Sciatic nerve (tissue), 2 donors: ENCODE data around the gene PAK4. TPM values are rescaled to one million over a fixed set of nuclear protein-coding genes. Genes with fewer than 3 reads are reported as not detected.
"Not testable (repeated sequence)": the region's sequence is repeated elsewhere in the genome, so short reads cannot be mapped to it uniquely, and the experiment has no call there.

Experiments
- ATAC-seq: fragments of 200-7000 bp; cut with Tn5 transposase; one replicate; pipeline ENCODE4 v1.9.1; 2020; ENCODE audit warnings: mild to moderate bottlenecking, moderate library complexity
- DNase-seq: peaks from one replicate; pipeline ENCODE4 v3.0.0-alpha.2; 2020; ENCODE audit warnings: low spot score
- intact Hi-C: fragments of 100-400 bp; cut with DNase I; formaldehyde crosslinking; loops from one replicate; pipeline ENCODE4 v1.14.2; 2022
- total RNA-seq: library from RNA; stranded (reverse); fragmentation: NEBNext Ultra II Directional; extraction: Animal tissue kit (Norgen Biotek cat#: 25700); gene quantifications from one replicate; pipeline ENCODE4 v1.2.1, GENCODE V29; 2021
- donor health status: DM: no; HTN: no; CAD: no.
- donor health status: DM: no; HTN: no; CAD: no.

The PAK4 gene
- total RNA-seq, 1 donor from 2014 or later: 43.5 TPM

DNA sequence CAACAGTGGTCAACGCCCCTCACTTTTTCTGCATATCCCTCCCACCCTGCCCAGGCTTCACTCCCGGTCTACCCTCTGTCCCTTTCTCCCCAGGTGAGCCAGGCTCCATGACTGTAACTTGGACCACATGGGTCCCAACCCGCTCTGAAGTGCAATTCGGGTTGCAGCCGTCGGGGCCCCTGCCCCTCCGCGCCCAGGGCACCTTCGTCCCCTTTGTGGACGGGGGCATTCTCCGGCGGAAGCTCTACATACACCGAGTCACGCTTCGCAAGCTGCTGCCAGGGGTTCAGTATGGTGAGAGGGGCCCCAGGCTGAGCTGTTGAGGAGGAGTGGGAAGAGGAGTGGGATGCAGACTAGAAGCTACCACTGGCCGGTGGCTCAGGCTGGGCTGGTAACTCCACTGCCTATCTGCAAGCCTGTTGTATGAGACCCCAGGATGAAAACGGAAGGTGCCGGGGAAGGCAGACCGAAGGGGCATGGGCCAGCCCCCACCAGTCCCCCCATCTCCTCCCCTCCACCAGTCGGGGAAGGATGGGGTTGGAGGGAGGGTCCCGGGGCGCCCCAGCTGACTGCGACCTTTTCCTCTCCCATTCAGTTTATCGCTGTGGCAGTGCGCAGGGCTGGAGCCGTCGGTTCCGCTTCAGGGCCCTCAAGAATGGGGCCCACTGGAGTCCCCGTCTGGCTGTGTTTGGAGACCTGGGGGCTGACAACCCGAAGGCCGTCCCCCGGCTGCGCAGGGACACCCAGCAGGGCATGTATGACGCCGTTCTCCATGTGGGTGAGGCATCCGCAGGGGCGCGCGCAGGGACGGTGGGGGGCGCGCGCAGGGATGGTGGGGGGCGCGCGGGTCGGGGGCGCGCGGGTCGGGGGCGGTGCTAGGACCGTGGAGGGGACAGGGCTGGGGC is 27.0 kb upstream of the PAK4 start:
- intact Hi-C loops: no loop called here
- DNase-seq (no peak), ATAC-seq (no peak)

DNA sequence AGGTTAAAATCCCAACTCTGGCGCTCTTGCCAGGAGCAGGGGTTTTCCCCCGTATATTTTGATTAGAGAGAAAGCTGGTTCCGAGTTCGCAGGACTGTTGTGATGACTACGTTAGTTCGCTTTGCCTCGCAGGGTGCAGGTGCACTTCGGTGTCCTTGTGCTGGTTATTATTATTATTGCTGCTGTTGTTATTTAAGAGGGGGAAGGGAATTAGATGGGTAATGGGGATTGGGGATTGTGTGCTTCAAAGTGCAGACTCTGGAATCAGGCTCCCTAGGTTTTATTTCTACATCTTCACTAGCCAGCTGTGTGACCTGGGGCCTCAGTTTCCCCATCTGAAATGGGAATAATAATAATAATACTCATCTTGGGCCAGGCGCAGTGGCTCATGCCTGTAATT is 26.2 kb upstream of the PAK4 start:
- intact Hi-C loops: no loop called here
- DNase-seq: no peak
- ATAC-seq: no peak

GRCh38 chr19:39100500-39101166 is 25.0 kb upstream of the PAK4 start:
- intact Hi-C loops: no loop called here
- ATAC-seq: no peak
- DNase-seq: no peak

DNA sequence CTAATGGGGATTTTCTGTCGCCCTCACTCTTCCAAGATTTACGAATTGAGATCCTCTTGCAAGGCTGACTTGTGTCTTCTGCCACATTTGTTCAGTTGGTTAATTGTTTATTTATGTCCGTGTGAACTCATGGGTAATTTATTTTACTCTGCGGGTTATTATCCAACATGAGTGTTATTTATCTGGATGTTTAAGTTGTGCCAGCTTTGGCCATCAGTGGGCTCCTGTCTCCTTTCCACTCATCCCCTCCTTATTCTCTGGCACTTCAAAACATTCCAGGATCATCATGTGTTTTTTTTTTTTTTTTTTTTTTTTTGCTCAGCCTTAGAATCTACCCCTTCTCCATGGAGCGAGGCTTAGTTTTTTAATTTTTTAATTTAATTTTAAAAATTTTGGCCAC is 22.4 kb upstream of the PAK4 start:
- intact Hi-C loops: no loop called here
- ATAC-seq: no peak
- no peak for DNase-seq

- ATAC-seq (no peak), DNase-seq (no peak)
- intact Hi-C loops: no loop called here
Measured at GRCh38 chr19:39104186-39104596, 21.4 kb upstream of the PAK4 start.

DNA sequence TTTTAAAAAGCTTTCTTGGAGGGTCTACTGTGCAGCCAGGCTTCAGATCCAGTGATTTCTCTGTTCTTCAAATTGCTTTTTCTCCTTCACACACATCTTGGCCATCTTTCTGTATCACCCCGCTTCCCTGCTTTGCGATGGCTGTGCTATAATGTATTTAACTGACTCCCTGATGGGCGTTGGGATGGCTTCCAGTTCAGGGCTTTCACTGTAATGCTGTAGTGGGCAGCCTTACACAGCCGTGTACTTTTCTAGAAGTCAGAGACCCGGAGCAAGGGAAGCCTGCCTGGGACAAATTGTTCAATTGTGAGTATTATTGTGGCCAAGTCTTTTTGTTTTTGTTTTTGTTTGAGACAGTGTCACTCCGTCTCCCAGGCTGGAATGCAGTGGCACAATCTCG is 19.4 kb upstream of the PAK4 start:
- ATAC-seq: no peak
- intact Hi-C loops: no loop called here
- DNase-seq: no peak

DNA sequence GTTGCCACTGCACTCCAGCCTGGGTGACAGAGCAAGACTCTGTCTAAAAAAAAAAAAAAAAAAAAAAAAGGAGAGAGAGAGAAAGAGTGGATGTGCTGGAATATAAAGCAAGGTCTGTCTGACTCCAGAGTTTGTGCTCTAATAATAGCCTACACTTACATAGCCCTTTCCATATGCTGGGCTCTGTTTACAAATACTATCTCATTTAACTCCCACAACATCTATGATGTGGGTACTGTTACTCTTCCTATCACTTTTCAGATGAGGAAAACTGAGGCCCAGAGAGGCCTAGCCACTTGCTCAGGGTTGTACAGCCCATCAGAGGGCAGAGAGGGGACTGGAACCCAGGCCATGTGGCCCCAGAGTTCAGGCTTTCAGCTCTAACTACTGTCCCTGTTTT is 15.9 kb upstream of the PAK4 start:
- intact Hi-C loops: no loop called here
- DNase-seq (no peak), ATAC-seq (no peak)

- intact Hi-C loops: no loop called here
- peak; percentile 75 for DNase-seq
- ATAC-seq: peak; percentile 72
Measured at GRCh38 chr19:39110263-39110967, 15.2 kb upstream of the PAK4 start.

DNA sequence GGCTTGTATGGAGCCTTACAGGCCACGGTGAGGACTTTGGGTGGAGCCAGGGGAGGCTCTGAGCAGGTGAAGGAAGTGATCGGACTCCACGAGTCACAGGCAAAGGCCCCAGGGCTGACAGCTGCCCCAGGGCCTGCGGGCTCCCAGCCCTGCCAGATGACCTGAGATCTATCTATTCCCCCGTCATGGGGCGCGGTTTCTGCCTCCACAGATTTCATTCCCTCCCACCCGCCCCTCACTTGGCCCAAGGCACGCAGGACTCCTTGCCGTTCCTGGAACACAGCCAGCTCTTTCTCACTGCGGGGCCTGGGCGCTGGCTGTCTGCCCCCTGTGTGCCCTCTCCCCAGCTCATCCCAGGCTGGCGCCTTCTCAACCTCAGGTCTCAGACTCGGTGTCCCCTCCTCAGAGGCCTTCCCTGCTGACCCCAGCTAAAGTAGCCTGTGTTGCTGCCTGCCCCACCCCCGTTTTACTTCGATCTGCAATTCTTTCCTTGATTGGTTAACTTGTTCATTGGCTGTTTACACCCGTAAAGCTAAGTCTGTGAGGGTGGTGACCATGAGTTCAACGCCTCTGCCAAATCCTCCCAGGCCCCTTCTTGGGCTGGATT is 13.9 kb upstream of the PAK4 start:
- DNase-seq (no peak), ATAC-seq (peak; percentile 17)
- intact Hi-C loops: no loop called here

GRCh38 chr19:39112338-39112890 is 13.2 kb upstream of the PAK4 start:
- intact Hi-C loops: no loop called here
- ATAC-seq (no peak), DNase-seq (no peak)

- no peak for DNase-seq
- no peak for ATAC-seq
- intact Hi-C loops: no loop called here
Measured at GRCh38 chr19:39113199-39113598, 12.4 kb upstream of the PAK4 start.

DNA sequence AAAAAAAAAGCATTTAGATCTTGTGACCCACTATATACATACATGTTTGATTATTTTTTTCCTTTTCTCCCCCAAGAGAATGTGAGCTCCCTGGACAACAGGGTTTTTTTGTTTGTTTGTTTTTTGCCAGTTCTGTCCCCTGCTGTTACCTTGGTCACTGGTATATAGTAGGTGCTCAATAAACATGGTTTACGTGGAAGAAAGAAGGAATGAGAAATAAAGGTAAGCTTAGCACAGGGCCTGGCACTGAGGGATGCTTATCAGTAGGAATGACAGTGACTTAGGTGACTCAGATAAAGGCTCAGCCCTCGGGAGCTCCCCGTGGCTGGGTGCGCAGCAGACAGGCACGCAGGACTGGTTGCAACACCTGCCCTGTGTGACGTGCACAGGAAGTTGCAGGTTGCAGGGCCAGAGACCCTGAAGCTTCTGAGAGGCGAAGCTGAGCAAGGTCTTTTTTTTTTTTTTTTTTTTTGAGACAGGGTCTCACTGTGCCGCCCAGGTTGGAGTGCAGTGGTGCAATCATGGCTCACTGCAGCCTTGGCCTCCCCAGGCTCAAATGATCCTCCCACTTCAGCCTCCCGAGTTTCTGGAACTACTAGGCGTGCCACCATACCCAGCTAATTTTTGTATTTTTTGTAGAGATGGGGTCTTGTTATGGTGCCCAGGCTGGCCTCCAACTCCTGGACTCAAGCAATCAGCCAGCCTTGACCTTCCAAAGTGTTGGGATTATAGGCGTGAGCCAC is 10.3 kb upstream of the PAK4 start:
- no peak for ATAC-seq
- no peak for DNase-seq
- intact Hi-C loops: no loop called here

DNA sequence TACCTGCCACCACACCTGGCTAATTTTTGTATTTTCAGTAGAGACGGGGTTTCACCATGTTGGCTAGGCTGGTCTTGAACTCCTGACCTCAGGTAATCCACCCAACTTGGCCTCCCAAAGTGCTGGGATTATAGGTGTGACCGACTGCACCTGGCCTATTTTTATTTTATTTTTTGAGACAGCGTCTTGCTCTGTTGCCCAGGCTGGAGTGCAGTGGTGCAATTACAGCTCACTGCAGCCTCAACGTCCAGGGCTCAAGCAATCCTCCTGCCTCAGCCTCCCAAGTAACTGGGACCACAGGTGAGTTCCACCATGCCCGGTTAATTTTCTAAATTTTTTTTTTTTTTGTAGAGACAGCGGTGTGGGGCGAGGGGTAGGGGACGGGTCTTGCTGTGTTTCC is 8.6 kb upstream of the PAK4 start:
- DNase-seq, intact Hi-C loops, ATAC-seq: not testable (repeated sequence)

DNA sequence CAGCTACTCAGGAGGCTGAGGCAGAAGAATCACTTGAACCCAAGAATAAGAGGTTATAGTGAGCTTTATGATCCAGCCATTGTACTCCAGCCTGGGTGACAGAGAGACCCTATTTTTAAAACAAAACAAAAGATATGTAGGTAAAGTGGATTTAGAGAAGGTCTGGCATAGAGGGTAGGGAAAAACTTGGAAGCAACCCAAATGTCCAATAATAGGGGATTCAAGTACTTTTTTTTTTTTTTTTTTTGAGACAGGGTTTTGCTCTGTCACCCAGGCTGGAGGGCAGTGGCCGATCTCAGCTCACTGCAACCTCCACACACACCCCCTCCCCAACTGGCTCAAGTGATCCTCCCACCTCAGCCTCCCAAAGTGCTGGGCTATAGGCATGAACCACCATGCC is 5.8 kb upstream of the PAK4 start:
- intact Hi-C loops: loop anchor here (5.0 to 10.0 kb wide), 2 partner anchors 65 to 207 kb away; no protein-coding TSS in a partner anchor
- no peak for DNase-seq
- no peak for ATAC-seq

GRCh38 chr19:39122934-39123731 is 2.5 kb upstream of the PAK4 start:
- intact Hi-C loops: loop anchor here (5.0 to 10.0 kb wide), 2 partner anchors 62 to 204 kb away; no protein-coding TSS in a partner anchor
- DNase-seq (no peak), ATAC-seq (no peak)

DNA sequence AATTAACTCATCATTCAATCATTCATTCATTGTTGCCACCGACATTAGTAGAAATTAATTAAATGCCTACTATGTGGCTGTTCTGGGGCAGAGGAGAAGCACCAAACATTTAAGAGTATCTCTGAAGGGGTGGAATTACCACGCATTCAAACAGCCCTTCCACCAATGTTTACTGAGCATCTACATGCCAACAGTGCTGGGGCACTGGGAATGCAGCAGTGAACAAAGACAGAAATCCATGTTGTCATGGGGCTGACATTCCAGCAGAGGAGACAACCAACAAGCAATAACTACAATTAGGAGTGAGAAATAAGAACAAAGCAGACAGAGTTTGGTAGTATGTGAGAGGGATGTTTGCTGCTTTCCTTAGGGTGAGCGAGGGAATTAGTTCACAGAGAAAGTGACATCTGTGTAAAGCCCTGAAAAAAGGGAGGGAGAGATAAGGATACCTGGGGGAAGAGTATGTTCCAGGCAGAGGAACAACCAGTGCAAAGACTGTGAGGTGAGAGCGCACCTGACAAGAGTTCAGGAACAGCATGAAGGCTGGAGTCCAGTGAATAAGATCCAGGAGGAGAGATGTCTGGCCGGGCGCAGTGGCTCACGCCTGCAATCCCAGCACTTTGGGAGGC is 1.3 kb upstream of the PAK4 start:
- ATAC-seq (no peak), DNase-seq (no peak)
- intact Hi-C loops: loop anchor here (5.0 to 10.0 kb wide), 2 partner anchors 61 to 203 kb away; no protein-coding TSS in a partner anchor

DNA sequence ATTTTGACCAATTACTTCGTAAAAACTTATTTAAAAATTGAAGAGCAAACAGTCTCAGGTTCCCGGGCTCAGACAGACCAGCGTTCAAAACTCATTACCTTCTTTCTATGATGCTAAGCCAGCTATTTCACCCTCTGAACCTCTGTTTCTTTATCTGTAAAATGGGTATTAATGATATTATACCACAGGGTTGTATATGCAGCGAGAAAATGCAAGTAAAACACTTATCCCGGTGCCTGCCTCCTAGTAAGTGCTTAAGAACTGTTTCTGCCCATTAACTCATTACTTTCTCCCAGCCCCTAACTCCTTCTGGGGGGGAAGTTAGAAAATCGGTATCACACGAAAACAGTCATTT is 410 bp upstream of the PAK4 start:
- DNase-seq (no peak), ATAC-seq (no peak)
- intact Hi-C loops: loop anchor here (10.0 kb wide), 1 partner anchor 60 kb away; no protein-coding TSS in a partner anchor
